RWPE2 (cell line): ENCODE data around the gene NSMF.

ENCODE experiments used
- ATAC-seq: fragments of 200-7000 bp; cut with Tn5 transposase; 3 replicates; pipeline ENCODE4 v1.9.1; 2021; ENCODE audit warnings: low read depth
- DNase-seq: peaks from one replicate; pipeline ENCODE4 v3.0.0-alpha.2; 2020; ENCODE audit warnings: low spot score
- H3K27ac ChIP-seq: fragments of 450-650 bp; 2 replicates; pipeline ENCODE4 v1.5.1; 2017; ENCODE audit warnings: mild to moderate bottlenecking; ENCODE audit not compliant: poor library complexity, severe bottlenecking
- H3K27me3 ChIP-seq: fragments of 250-450 bp; sonication (Bioruptor Pico); 2 replicates; pipeline ENCODE4 v1.5.1; 2021; ENCODE audit warnings: mild to moderate bottlenecking, moderate library complexity; ENCODE audit not compliant: insufficient read depth, poor library complexity, severe bottlenecking
- H3K36me3 ChIP-seq: fragments of 250-450 bp; sonication (Bioruptor Pico); 2 replicates; pipeline ENCODE4 v1.5.1; 2020; ENCODE audit warnings: low read depth, mild to moderate bottlenecking, moderate library complexity
- H3K4me1 ChIP-seq: fragments of 250-450 bp; sonication (Bioruptor Pico); 2 replicates; pipeline ENCODE4 v1.5.1; 2021; ENCODE audit warnings: mild to moderate bottlenecking, moderate library complexity; ENCODE audit not compliant: insufficient read depth, poor library complexity, severe bottlenecking
- H3K4me3 ChIP-seq: fragments of 250-450 bp; sonication (Bioruptor Pico); 2 replicates; pipeline ENCODE4 v1.5.1; 2021; ENCODE audit warnings: mild to moderate bottlenecking, moderate library complexity; ENCODE audit not compliant: severe bottlenecking
- H3K9me3 ChIP-seq: fragments of 250-450 bp; sonication (Bioruptor Pico); 2 replicates; pipeline ENCODE4 v1.5.1; 2021; ENCODE audit warnings: mild to moderate bottlenecking, moderate library complexity; ENCODE audit not compliant: severe bottlenecking
- TF ChIP-seq, protein P1 (sequence below): fragments of 450-650 bp; IDR thresholded peaks from one replicate; pipeline ENCODE4 v1.5.1; 2017; ENCODE audit warnings: mild to moderate bottlenecking, moderate library complexity; ENCODE audit not compliant: poor library complexity, severe bottlenecking

The NSMF gene

GRCh38 chr9:137488327-137488653 is 29.2 kb upstream of the NSMF start:
- Histone ChIP-seq H3K27ac (no peak overlapping the region), H3K4me1 (no peaks in the 10 kb centered on the region), H3K4me3 (no peak overlapping the region), H3K9me3 (no peaks in the 10 kb centered on the region), H3K36me3 (no peaks in the 10 kb centered on the region), H3K27me3 (no peaks in the 10 kb centered on the region)
- ATAC-seq (no peak), DNase-seq (no peak)
- TF ChIP-seq, protein P1, sequence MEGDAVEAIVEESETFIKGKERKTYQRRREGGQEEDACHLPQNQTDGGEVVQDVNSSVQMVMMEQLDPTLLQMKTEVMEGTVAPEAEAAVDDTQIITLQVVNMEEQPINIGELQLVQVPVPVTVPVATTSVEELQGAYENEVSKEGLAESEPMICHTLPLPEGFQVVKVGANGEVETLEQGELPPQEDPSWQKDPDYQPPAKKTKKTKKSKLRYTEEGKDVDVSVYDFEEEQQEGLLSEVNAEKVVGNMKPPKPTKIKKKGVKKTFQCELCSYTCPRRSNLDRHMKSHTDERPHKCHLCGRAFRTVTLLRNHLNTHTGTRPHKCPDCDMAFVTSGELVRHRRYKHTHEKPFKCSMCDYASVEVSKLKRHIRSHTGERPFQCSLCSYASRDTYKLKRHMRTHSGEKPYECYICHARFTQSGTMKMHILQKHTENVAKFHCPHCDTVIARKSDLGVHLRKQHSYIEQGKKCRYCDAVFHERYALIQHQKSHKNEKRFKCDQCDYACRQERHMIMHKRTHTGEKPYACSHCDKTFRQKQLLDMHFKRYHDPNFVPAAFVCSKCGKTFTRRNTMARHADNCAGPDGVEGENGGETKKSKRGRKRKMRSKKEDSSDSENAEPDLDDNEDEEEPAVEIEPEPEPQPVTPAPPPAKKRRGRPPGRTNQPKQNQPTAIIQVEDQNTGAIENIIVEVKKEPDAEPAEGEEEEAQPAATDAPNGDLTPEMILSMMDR: no peak

DNA sequence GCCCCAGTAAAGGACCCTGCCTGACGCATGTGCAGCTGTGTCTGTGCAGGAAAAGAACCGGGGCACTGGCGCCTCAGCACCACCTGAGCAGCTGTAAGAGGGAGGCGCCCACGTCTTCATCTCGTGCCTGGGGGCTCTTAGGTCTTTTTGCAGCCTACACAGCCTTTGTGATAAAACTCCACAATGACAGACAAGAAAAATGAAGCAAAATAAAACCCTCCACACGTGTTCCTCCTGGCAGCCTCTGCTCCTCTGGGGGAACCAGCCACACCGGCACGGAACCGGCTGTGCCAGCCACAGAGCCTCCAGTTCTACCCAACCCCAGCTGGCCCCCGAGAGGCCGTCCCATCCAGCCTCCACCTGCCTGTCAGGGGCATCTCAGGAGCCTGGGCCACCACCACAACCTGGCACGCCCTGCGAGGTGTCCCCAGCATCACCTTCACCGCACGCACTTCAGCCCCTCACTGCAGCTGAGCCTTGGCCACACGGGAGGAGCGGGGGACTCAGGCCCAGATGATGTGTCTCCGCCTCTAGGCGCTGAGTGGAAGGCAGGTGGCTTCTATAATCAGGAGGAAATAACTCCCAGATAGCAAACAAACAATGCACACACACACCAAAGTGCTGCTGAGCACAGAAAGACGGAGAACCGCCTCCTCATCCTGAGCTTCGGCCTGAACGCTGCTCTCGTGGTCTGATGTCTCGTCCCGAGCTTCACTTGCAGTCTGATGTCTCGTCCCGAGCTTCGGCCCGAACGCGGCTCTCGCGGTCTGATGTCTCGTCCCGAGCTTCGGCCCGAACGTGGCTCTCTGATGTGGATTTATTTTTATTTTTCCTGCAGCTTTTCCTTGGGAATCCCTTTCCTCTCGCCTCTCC is 28.6 kb upstream of the NSMF start:
- no peaks in the 10 kb centered on the region for H3K4me1 ChIP-seq
- DNase-seq: no peak
- ATAC-seq: no peak
- H3K4me3 ChIP-seq: no peak overlapping the region
- no peak overlapping the region for H3K27ac ChIP-seq
- TF ChIP-seq, protein P1: no peak
- H3K9me3 ChIP-seq: no peaks in the 10 kb centered on the region
- H3K36me3 ChIP-seq: no peaks in the 10 kb centered on the region
- H3K27me3 ChIP-seq: no peaks in the 10 kb centered on the region

GRCh38 chr9:137486545-137487453 is 27.7 kb upstream of the NSMF start:
- TF ChIP-seq, protein P1: no peak
- peaks cover 8% of the 10 kb centered on the region for H3K4me1 ChIP-seq
- no peak for ATAC-seq

GRCh38 chr9:137486141-137486490 is 27.0 kb upstream of the NSMF start:
- no peak overlapping the region for H3K27ac ChIP-seq
- TF ChIP-seq, protein P1: no peak
- no peak for DNase-seq
- H3K9me3 ChIP-seq: no peaks in the 10 kb centered on the region
- H3K36me3 ChIP-seq: no peaks in the 10 kb centered on the region
- peaks cover 11% of the 10 kb centered on the region for H3K4me1 ChIP-seq
- no peak overlapping the region for H3K4me3 ChIP-seq
- no peaks in the 10 kb centered on the region for H3K27me3 ChIP-seq
- no peak for ATAC-seq

More at GRCh38 chr9:137486545-137487453, 27.7 kb upstream of the NSMF start:
- Histone ChIP-seq H3K27ac (no peak overlapping the region), H3K4me3 (no peak overlapping the region), H3K27me3 (no peaks in the 10 kb centered on the region), H3K36me3 (no peaks in the 10 kb centered on the region), H3K9me3 (no peaks in the 10 kb centered on the region)
- DNase-seq: peak; percentile 52
